Measurements from ENCODE around the gene RET.
A peak's percentile ranks its signal among the peaks of the same experiment; 100 is the strongest.

The RET gene

DNA sequence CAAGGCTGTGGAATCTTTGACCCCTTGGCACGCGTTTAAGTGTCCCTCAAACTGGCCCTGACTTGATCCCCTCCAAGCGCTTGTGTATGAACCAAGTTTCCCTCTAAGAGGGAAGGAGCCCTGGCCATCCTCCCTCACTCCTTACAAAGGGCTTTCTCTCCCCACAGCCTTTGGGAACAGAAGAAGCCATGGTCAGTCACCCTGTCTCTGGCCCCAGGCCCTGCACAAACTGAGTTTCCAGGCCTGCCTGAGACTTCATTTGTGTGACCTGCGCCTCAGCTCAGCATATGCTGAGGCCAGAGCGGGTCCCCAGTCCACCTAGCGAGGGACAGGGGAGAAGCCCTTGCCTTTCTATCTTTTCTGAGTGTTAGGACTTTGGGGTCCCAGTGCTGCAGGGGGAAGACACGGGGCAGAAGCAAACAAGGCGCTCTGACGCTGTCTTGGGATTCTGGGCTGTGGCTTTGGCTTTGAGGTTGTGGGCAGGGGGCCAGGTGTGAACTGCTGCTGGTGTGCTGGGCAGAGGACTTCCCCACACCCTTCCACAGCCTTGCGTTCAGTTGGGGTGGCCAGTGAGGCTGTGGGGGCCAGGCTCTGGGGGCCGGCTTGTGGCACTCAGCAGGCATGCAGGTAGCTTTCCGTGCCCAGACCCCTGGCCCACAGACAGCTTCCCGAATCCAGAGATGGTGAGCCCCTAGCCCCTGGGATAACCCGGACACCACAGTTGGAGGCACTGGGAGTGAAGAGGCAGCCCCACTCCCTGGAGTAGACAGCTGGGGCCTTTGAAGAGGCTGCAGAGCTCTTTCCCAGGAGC is 1.5 kb downstream of the RET start:
- no peak overlapping the region for H3K14ac ChIP-seq (ENCODE audit: low read length)
- peak overlapping the region; percentile 32 for H2AK5ac ChIP-seq (ENCODE audit: low read depth, low read length)
- WGBS, 2 donors (ENCODE audit: extremely low coverage in 2 of 2, insufficient read length in 2 of 2, insufficient replicate concordance in 1 of 2) = no CpG with 5 or more reads among the region's 14 CpGs
- peak overlapping the region; percentile 60 for H3K18ac ChIP-seq (ENCODE audit: low read length)
- no peaks in the 10 kb centered on the region for H3K36me3 ChIP-seq (replicated peaks in 1 of 2; ENCODE audit: control insufficient read depth in 2 of 2, insufficient read depth in 2 of 2, low read length in 2 of 2)
- no peak for DNase-seq (ENCODE audit: low spot score)
- H3K9me3 ChIP-seq (replicated peaks in 1 of 2; ENCODE audit: control insufficient read depth in 2 of 2, insufficient read depth in 1 of 2, low read depth in 1 of 2, low read length in 2 of 2) = peaks cover 0 to 2% of the 10 kb centered on the region in 2 donors
- H4K8ac ChIP-seq (ENCODE audit: low read depth, low read length) = no peak overlapping the region
- no peak overlapping the region for H4K91ac ChIP-seq (ENCODE audit: low read depth, low read length, poor library complexity)
- H3K27me3 ChIP-seq (ENCODE audit: control insufficient read depth in 3 of 3, insufficient read depth in 3 of 3, low read depth in 1 of 3, low read length in 3 of 3) = peaks cover 6 to 72% (median 34%) of the 10 kb centered on the region in 3 experiments
- H3K4me2 ChIP-seq (ENCODE audit: insufficient read depth, low read length, poor library complexity, severe bottlenecking) = no peak overlapping the region
- H3K4me3 ChIP-seq (ENCODE audit: low read length in 2 of 2) = no peak overlapping the region
- peak overlapping the region; percentile 27 for H3K9ac ChIP-seq (ENCODE audit: low read depth, low read length, poor library complexity)
- H3K4me1 ChIP-seq (ENCODE audit: control insufficient read depth in 2 of 2, insufficient read depth in 1 of 2, low read depth in 1 of 2, low read length in 2 of 2) = peaks cover 0 to 1% of the 10 kb centered on the region in 2 donors
- H3K23ac ChIP-seq (ENCODE audit: low read depth, low read length, poor library complexity) = peak overlapping the region; percentile 34
- no peak overlapping the region for H2BK15ac ChIP-seq (ENCODE audit: low read length)
- no peak overlapping the region for H2BK5ac ChIP-seq (ENCODE audit: low read length)
- H3K79me1 ChIP-seq (ENCODE audit: low read depth, low read length) = peaks cover 2% of the 10 kb centered on the region
- no peak overlapping the region for H2BK12ac ChIP-seq (ENCODE audit: low read length)
- H3K4ac ChIP-seq (ENCODE audit: low read length) = no peak overlapping the region
- H2AFZ ChIP-seq (ENCODE audit: low read length) = no peak overlapping the region
- no peak overlapping the region for H3K27ac ChIP-seq (replicated peaks; ENCODE audit: low read length)
- no peak overlapping the region for H2BK120ac ChIP-seq (ENCODE audit: low read depth, low read length)

GRCh38 chr10:43078986-43079273 is 2.1 kb downstream of the RET start:
- no peak overlapping the region for H3K14ac ChIP-seq (ENCODE audit: low read length)
- H3K4me1 ChIP-seq (ENCODE audit: control insufficient read depth in 2 of 2, insufficient read depth in 1 of 2, low read depth in 1 of 2, low read length in 2 of 2) = peaks cover 0 to 1% of the 10 kb centered on the region in 2 donors
- H3K79me1 ChIP-seq (ENCODE audit: low read depth, low read length) = peaks cover 2% of the 10 kb centered on the region
- peak overlapping the region; percentile 77 for H3K18ac ChIP-seq (ENCODE audit: low read length)
- H4K8ac ChIP-seq (ENCODE audit: low read depth, low read length) = no peak overlapping the region
- H3K27me3 ChIP-seq (ENCODE audit: control insufficient read depth in 3 of 3, insufficient read depth in 3 of 3, low read depth in 1 of 3, low read length in 3 of 3) = peaks cover 6 to 73% (median 34%) of the 10 kb centered on the region in 3 experiments
- H3K4me3 ChIP-seq (ENCODE audit: low read length in 2 of 2) = no peak overlapping the region
- H3K4ac ChIP-seq (ENCODE audit: low read length) = no peak overlapping the region
- H3K36me3 ChIP-seq (replicated peaks in 1 of 2; ENCODE audit: control insufficient read depth in 2 of 2, insufficient read depth in 2 of 2, low read length in 2 of 2) = no peaks in the 10 kb centered on the region
- no peak overlapping the region for H2BK5ac ChIP-seq (ENCODE audit: low read length)
- peak; percentile 44 for DNase-seq (ENCODE audit: low spot score)
- no peak overlapping the region for H4K91ac ChIP-seq (ENCODE audit: low read depth, low read length, poor library complexity)
- H2BK12ac ChIP-seq (ENCODE audit: low read length) = peak overlapping the region; percentile 78
- peaks cover 0 to 2% of the 10 kb centered on the region in 2 donors for H3K9me3 ChIP-seq (replicated peaks in 1 of 2; ENCODE audit: control insufficient read depth in 2 of 2, insufficient read depth in 1 of 2, low read depth in 1 of 2, low read length in 2 of 2)
- no peak overlapping the region for H2AFZ ChIP-seq (ENCODE audit: low read length)
- no CpG with 5 or more reads among the region's 10 CpGs for WGBS, 2 donors (ENCODE audit: extremely low coverage in 2 of 2, insufficient read length in 2 of 2, insufficient replicate concordance in 1 of 2)
- no peak overlapping the region for H3K9ac ChIP-seq (ENCODE audit: low read depth, low read length, poor library complexity)
- H3K4me2 ChIP-seq (ENCODE audit: insufficient read depth, low read length, poor library complexity, severe bottlenecking) = no peak overlapping the region
- no peak overlapping the region for H3K27ac ChIP-seq (replicated peaks; ENCODE audit: low read length)
- no peak overlapping the region for H3K23ac ChIP-seq (ENCODE audit: low read depth, low read length, poor library complexity)
- no peak overlapping the region for H2AK5ac ChIP-seq (ENCODE audit: low read depth, low read length)
- H2BK15ac ChIP-seq (ENCODE audit: low read length) = no peak overlapping the region
- H2BK120ac ChIP-seq (ENCODE audit: low read depth, low read length) = no peak overlapping the region

DNA sequence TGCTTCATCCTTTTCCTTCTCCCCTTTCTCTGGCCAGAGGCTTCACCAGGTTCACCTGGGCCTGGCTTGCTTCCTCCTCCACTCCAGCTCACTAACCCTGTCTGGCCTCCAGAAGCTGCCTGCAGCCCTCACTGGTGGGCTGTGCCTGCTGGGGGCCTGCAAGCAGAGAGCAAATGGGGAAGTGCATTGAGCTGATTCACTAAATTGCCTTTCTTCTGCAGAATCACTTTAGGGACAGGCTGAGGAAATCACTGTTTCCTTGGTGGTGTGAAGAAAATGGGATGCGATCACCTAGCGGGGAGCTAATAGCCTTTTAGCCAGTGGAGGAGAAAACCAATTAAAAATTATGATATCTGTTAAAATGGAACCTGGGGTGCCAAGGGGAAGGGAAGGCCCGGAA is 3.0 kb downstream of the RET start:
- Histone ChIP-seq H3K79me1 (ENCODE audit: low read depth, low read length) (peaks cover 2% of the 10 kb centered on the region), H4K91ac (ENCODE audit: low read depth, low read length, poor library complexity) (no peak overlapping the region), H3K27me3 (ENCODE audit: control insufficient read depth in 3 of 3, insufficient read depth in 3 of 3, low read depth in 1 of 3, low read length in 3 of 3) (peaks cover 6 to 77% (median 35%) of the 10 kb centered on the region in 3 experiments), H3K4ac (ENCODE audit: low read length) (no peak overlapping the region), H3K14ac (ENCODE audit: low read length) (no peak overlapping the region), H3K18ac (ENCODE audit: low read length) (no peak overlapping the region), H3K27ac (replicated peaks; ENCODE audit: low read length) (no peak overlapping the region), H3K36me3 (replicated peaks in 1 of 2; ENCODE audit: control insufficient read depth in 2 of 2, insufficient read depth in 2 of 2, low read length in 2 of 2) (no peaks in the 10 kb centered on the region), H2AFZ (ENCODE audit: low read length) (no peak overlapping the region), H3K9me3 (replicated peaks in 1 of 2; ENCODE audit: control insufficient read depth in 2 of 2, insufficient read depth in 1 of 2, low read depth in 1 of 2, low read length in 2 of 2) (peaks cover 0 to 2% of the 10 kb centered on the region in 2 donors), H2BK12ac (ENCODE audit: low read length) (no peak overlapping the region), H3K4me2 (ENCODE audit: insufficient read depth, low read length, poor library complexity, severe bottlenecking) (no peak overlapping the region), H2BK15ac (ENCODE audit: low read length) (no peak overlapping the region), H3K4me1 (ENCODE audit: control insufficient read depth in 2 of 2, insufficient read depth in 1 of 2, low read depth in 1 of 2, low read length in 2 of 2) (peaks cover 0 to 1% of the 10 kb centered on the region in 2 donors), H2AK5ac (ENCODE audit: low read depth, low read length) (no peak overlapping the region), H2BK5ac (ENCODE audit: low read length) (no peak overlapping the region), H4K8ac (ENCODE audit: low read depth, low read length) (no peak overlapping the region), H3K4me3 (ENCODE audit: low read length in 2 of 2) (no peak overlapping the region), H3K23ac (ENCODE audit: low read depth, low read length, poor library complexity) (no peak overlapping the region), H3K9ac (ENCODE audit: low read depth, low read length, poor library complexity) (peak overlapping the region; percentile 6), H2BK120ac (ENCODE audit: low read depth, low read length) (no peak overlapping the region)
- WGBS, 2 donors (ENCODE audit: extremely low coverage in 2 of 2, insufficient read length in 2 of 2, insufficient replicate concordance in 1 of 2) = no CpG with 5 or more reads among the region's 3 CpGs
- DNase-seq (ENCODE audit: low spot score) = no peak

DNA sequence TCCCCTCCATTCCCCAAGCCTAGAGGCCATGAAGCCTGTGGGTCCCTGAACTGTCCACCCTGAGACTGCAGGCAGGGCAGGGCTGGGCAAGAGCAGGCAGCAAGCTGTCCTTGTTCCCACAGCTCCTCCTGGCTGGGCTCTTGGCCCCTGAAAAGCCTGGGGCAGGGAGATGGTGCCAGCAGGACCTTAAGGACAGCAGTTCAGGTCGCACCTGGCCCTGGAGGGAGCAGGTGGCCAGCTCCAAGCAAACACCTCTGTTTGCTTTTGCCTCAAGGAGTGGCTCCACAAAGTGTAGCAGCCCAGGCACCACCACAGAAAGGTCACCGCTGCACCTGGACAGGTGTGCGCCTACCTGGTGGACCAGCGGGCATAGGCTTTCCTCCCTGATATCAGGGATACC is 5.2 kb downstream of the RET start:
- H3K4me2 ChIP-seq (ENCODE audit: insufficient read depth, low read length, poor library complexity, severe bottlenecking) = no peak overlapping the region
- no peak overlapping the region for H2AFZ ChIP-seq (ENCODE audit: low read length)
- H4K91ac ChIP-seq (ENCODE audit: low read depth, low read length, poor library complexity) = no peak overlapping the region
- DNase-seq (ENCODE audit: low spot score) = no peak
- H3K4me1 ChIP-seq (ENCODE audit: control insufficient read depth in 2 of 2, insufficient read depth in 1 of 2, low read depth in 1 of 2, low read length in 2 of 2) = peaks cover 0 to 1% of the 10 kb centered on the region in 2 donors
- H2BK15ac ChIP-seq (ENCODE audit: low read length) = peak overlapping the region; percentile 24
- H2BK5ac ChIP-seq (ENCODE audit: low read length) = no peak overlapping the region
- no CpG with 5 or more reads among the region's 4 CpGs for WGBS, 2 donors (ENCODE audit: extremely low coverage in 2 of 2, insufficient read length in 2 of 2, insufficient replicate concordance in 1 of 2)
- peak overlapping the region; percentile 50 for H2AK5ac ChIP-seq (ENCODE audit: low read depth, low read length)
- H3K9ac ChIP-seq (ENCODE audit: low read depth, low read length, poor library complexity) = no peak overlapping the region
- no peak overlapping the region for H3K4ac ChIP-seq (ENCODE audit: low read length)
- no peak overlapping the region for H3K14ac ChIP-seq (ENCODE audit: low read length)
- H3K18ac ChIP-seq (ENCODE audit: low read length) = no peak overlapping the region
- H3K23ac ChIP-seq (ENCODE audit: low read depth, low read length, poor library complexity) = no peak overlapping the region
- H3K36me3 ChIP-seq (replicated peaks in 1 of 2; ENCODE audit: control insufficient read depth in 2 of 2, insufficient read depth in 2 of 2, low read length in 2 of 2) = no peaks in the 10 kb centered on the region
- no peak overlapping the region for H3K4me3 ChIP-seq (ENCODE audit: low read length in 2 of 2)
- H3K79me1 ChIP-seq (ENCODE audit: low read depth, low read length) = peaks cover under 1% of the 10 kb centered on the region
- peaks cover 6 to 58% (median 22%) of the 10 kb centered on the region in 3 experiments for H3K27me3 ChIP-seq (ENCODE audit: control insufficient read depth in 3 of 3, insufficient read depth in 3 of 3, low read depth in 1 of 3, low read length in 3 of 3)
- H3K27ac ChIP-seq (replicated peaks; ENCODE audit: low read length) = no peak overlapping the region
- peaks cover 0 to 2% of the 10 kb centered on the region in 2 donors for H3K9me3 ChIP-seq (replicated peaks in 1 of 2; ENCODE audit: control insufficient read depth in 2 of 2, insufficient read depth in 1 of 2, low read depth in 1 of 2, low read length in 2 of 2)
- no peak overlapping the region for H4K8ac ChIP-seq (ENCODE audit: low read depth, low read length)
- H2BK12ac ChIP-seq (ENCODE audit: low read length) = no peak overlapping the region
- no peak overlapping the region for H2BK120ac ChIP-seq (ENCODE audit: low read depth, low read length)
